ENCODE data around the gene GALNT17. TPM values are rescaled to one million over a fixed set of nuclear protein-coding genes. Genes with fewer than 3 reads are reported as not detected.

Gene GALNT17
- total RNA-seq, 5 donors from 2014 or later (not counting 1 experiment from before 2014, with no cell fraction given), result 0.09 to 0.20 TPM; not detected in 3

GRCh38 chr7:71332207-71332606 lies 200.3 kb downstream of the GALNT17 start:
- Mint-ChIP-seq H3K27me3 (no peaks in the 10 kb centered on the region), H3K27ac (no peak overlapping the region), H3K36me3 (no peaks in the 10 kb centered on the region), H3K9me3 (peaks cover 14 to 19% (median 14%) of the 10 kb centered on the region in 3 donors), H3K4me3 (no peak overlapping the region), H3K4me1 (no peaks in the 10 kb centered on the region)
- Histone ChIP-seq H3K4me1 (ENCODE audit: control insufficient read depth in 1 of 2, extremely low read depth in 1 of 2, insufficient read depth in 2 of 2, low read length in 2 of 2) (no peaks in the 10 kb centered on the region), H3K4me3 (ENCODE audit: control insufficient read depth in 1 of 2, extremely low read depth in 1 of 2, low read length in 1 of 2) (no peak overlapping the region), H3K27ac (ENCODE audit: low read length) (no peak overlapping the region), H3K27me3 (replicated peaks in 1 of 2; ENCODE audit: control insufficient read depth in 2 of 2, extremely low read depth in 1 of 2, insufficient read depth in 2 of 2, low read length in 1 of 2) (no peaks in the 10 kb centered on the region), H3K9me3 (no peaks in the 10 kb centered on the region), H3K36me3 (ENCODE audit: control insufficient read depth in 2 of 2, extremely low read depth in 1 of 2, insufficient read depth in 1 of 2, low read length in 1 of 2) (no peaks in the 10 kb centered on the region)
- DNase-seq (no peak), ATAC-seq (replicated peaks in 1 of 4) (no peak)
- 43% methylated on average over 1 of the region's 4 CpGs for WGBS (ENCODE audit: insufficient coverage)
- POLR2A ChIA-PET, result no interaction called here
- CTCF ChIA-PET, result no interaction called here

GRCh38 chr7:71334541-71334940 lies 202.6 kb downstream of the GALNT17 start:
- DNase-seq (no peak), ATAC-seq (replicated peaks in 1 of 4) (no peak)
- Histone ChIP-seq H3K27ac (ENCODE audit: low read length) (no peak overlapping the region), H3K9me3 (no peaks in the 10 kb centered on the region), H3K27me3 (replicated peaks in 1 of 2; ENCODE audit: control insufficient read depth in 2 of 2, extremely low read depth in 1 of 2, insufficient read depth in 2 of 2, low read length in 1 of 2) (no peaks in the 10 kb centered on the region), H3K36me3 (ENCODE audit: control insufficient read depth in 2 of 2, extremely low read depth in 1 of 2, insufficient read depth in 1 of 2, low read length in 1 of 2) (no peaks in the 10 kb centered on the region), H3K4me3 (ENCODE audit: control insufficient read depth in 1 of 2, extremely low read depth in 1 of 2, low read length in 1 of 2) (no peak overlapping the region), H3K4me1 (ENCODE audit: control insufficient read depth in 1 of 2, extremely low read depth in 1 of 2, insufficient read depth in 2 of 2, low read length in 2 of 2) (no peaks in the 10 kb centered on the region)
- Mint-ChIP-seq H3K4me3 (no peak overlapping the region), H3K9me3 (peaks cover 10 to 20% (median 11%) of the 10 kb centered on the region in 3 donors), H3K27me3 (no peaks in the 10 kb centered on the region), H3K36me3 (no peaks in the 10 kb centered on the region), H3K4me1 (no peaks in the 10 kb centered on the region), H3K27ac (no peak overlapping the region)
- CTCF ChIA-PET, result no interaction called here
- no CpG with 5 or more reads among the region's 1 CpG for WGBS (ENCODE audit: insufficient coverage)
- POLR2A ChIA-PET, result no interaction called here

- no peaks in the 10 kb centered on the region for H3K9me3 ChIP-seq
- Mint-ChIP-seq H3K27me3 (no peaks in the 10 kb centered on the region), H3K27ac (no peak overlapping the region), H3K9me3 (peaks cover 9 to 43% (median 18%) of the 10 kb centered on the region in 3 donors), H3K36me3 (no peaks in the 10 kb centered on the region), H3K4me3 (no peak overlapping the region), H3K4me1 (no peaks in the 10 kb centered on the region)
- WGBS (ENCODE audit: insufficient coverage), result no CpG with 5 or more reads among the region's 2 CpGs
- H3K27ac ChIP-seq (ENCODE audit: low read length), result no peak overlapping the region
- ChIA-PET CTCF (no interaction called here), POLR2A (no interaction called here)
- no peak for ATAC-seq (replicated peaks in 1 of 4)
- no peaks in the 10 kb centered on the region for H3K27me3 ChIP-seq (replicated peaks in 1 of 2; ENCODE audit: control insufficient read depth in 2 of 2, extremely low read depth in 1 of 2, insufficient read depth in 2 of 2, low read length in 1 of 2)
- DNase-seq, result no peak
- H3K4me3 ChIP-seq (ENCODE audit: control insufficient read depth in 1 of 2, extremely low read depth in 1 of 2, low read length in 1 of 2), result no peak overlapping the region
- H3K36me3 ChIP-seq (ENCODE audit: control insufficient read depth in 2 of 2, extremely low read depth in 1 of 2, insufficient read depth in 1 of 2, low read length in 1 of 2), result no peaks in the 10 kb centered on the region
- H3K4me1 ChIP-seq (ENCODE audit: control insufficient read depth in 1 of 2, extremely low read depth in 1 of 2, insufficient read depth in 2 of 2, low read length in 2 of 2), result no peaks in the 10 kb centered on the region
Observed at GRCh38 chr7:71338866-71339265, 206.9 kb downstream of the GALNT17 start.

GRCh38 chr7:71339924-71340323 lies 208.0 kb downstream of the GALNT17 start:
- DNase-seq, result no peak
- Histone ChIP-seq H3K36me3 (ENCODE audit: control insufficient read depth in 2 of 2, extremely low read depth in 1 of 2, insufficient read depth in 1 of 2, low read length in 1 of 2) (no peaks in the 10 kb centered on the region), H3K27ac (ENCODE audit: low read length) (no peak overlapping the region), H3K27me3 (replicated peaks in 1 of 2; ENCODE audit: control insufficient read depth in 2 of 2, extremely low read depth in 1 of 2, insufficient read depth in 2 of 2, low read length in 1 of 2) (no peaks in the 10 kb centered on the region), H3K4me1 (ENCODE audit: control insufficient read depth in 1 of 2, extremely low read depth in 1 of 2, insufficient read depth in 2 of 2, low read length in 2 of 2) (no peaks in the 10 kb centered on the region), H3K9me3 (no peaks in the 10 kb centered on the region), H3K4me3 (ENCODE audit: control insufficient read depth in 1 of 2, extremely low read depth in 1 of 2, low read length in 1 of 2) (no peak overlapping the region)
- WGBS (ENCODE audit: insufficient coverage), result no CpG with 5 or more reads among the region's 1 CpG
- ChIA-PET POLR2A (no interaction called here), CTCF (no interaction called here)
- no peak overlapping the region for H3K27ac Mint-ChIP-seq
- H3K4me1 Mint-ChIP-seq, result no peaks in the 10 kb centered on the region
- H3K27me3 Mint-ChIP-seq, result no peaks in the 10 kb centered on the region
- peaks cover 13 to 53% (median 26%) of the 10 kb centered on the region in 3 donors for H3K9me3 Mint-ChIP-seq
- H3K4me3 Mint-ChIP-seq, result no peak overlapping the region
- no peak for ATAC-seq (replicated peaks in 1 of 4)
- no peaks in the 10 kb centered on the region for H3K36me3 Mint-ChIP-seq

GRCh38 chr7:71342202-71342601 lies 210.3 kb downstream of the GALNT17 start:
- Histone ChIP-seq H3K9me3 (no peaks in the 10 kb centered on the region), H3K27me3 (replicated peaks in 1 of 2; ENCODE audit: control insufficient read depth in 2 of 2, extremely low read depth in 1 of 2, insufficient read depth in 2 of 2, low read length in 1 of 2) (no peaks in the 10 kb centered on the region), H3K4me3 (ENCODE audit: control insufficient read depth in 1 of 2, extremely low read depth in 1 of 2, low read length in 1 of 2) (no peak overlapping the region), H3K36me3 (ENCODE audit: control insufficient read depth in 2 of 2, extremely low read depth in 1 of 2, insufficient read depth in 1 of 2, low read length in 1 of 2) (no peaks in the 10 kb centered on the region), H3K27ac (ENCODE audit: low read length) (no peak overlapping the region), H3K4me1 (ENCODE audit: control insufficient read depth in 1 of 2, extremely low read depth in 1 of 2, insufficient read depth in 2 of 2, low read length in 2 of 2) (no peaks in the 10 kb centered on the region)
- no peaks in the 10 kb centered on the region for H3K36me3 Mint-ChIP-seq
- ChIA-PET POLR2A (no interaction called here), CTCF (no interaction called here)
- H3K27me3 Mint-ChIP-seq, result no peaks in the 10 kb centered on the region
- H3K9me3 Mint-ChIP-seq, result peaks cover 13 to 48% (median 26%) of the 10 kb centered on the region in 3 donors
- DNase-seq (no peak), ATAC-seq (replicated peaks in 1 of 4) (no peak)
- H3K27ac Mint-ChIP-seq, result no peak overlapping the region
- H3K4me1 Mint-ChIP-seq, result no peaks in the 10 kb centered on the region
- H3K4me3 Mint-ChIP-seq, result no peak overlapping the region

GRCh38 chr7:71343039-71343438 lies 211.1 kb downstream of the GALNT17 start:
- Histone ChIP-seq H3K27ac (ENCODE audit: low read length) (no peak overlapping the region), H3K27me3 (replicated peaks in 1 of 2; ENCODE audit: control insufficient read depth in 2 of 2, extremely low read depth in 1 of 2, insufficient read depth in 2 of 2, low read length in 1 of 2) (no peaks in the 10 kb centered on the region), H3K4me1 (ENCODE audit: control insufficient read depth in 1 of 2, extremely low read depth in 1 of 2, insufficient read depth in 2 of 2, low read length in 2 of 2) (no peaks in the 10 kb centered on the region), H3K36me3 (ENCODE audit: control insufficient read depth in 2 of 2, extremely low read depth in 1 of 2, insufficient read depth in 1 of 2, low read length in 1 of 2) (no peaks in the 10 kb centered on the region), H3K9me3 (no peaks in the 10 kb centered on the region), H3K4me3 (ENCODE audit: control insufficient read depth in 1 of 2, extremely low read depth in 1 of 2, low read length in 1 of 2) (no peak overlapping the region)
- DNase-seq (no peak), ATAC-seq (replicated peaks in 1 of 4) (no peak)
- Mint-ChIP-seq H3K4me3 (no peak overlapping the region), H3K27ac (no peak overlapping the region), H3K27me3 (no peaks in the 10 kb centered on the region), H3K36me3 (no peaks in the 10 kb centered on the region), H3K4me1 (no peaks in the 10 kb centered on the region), H3K9me3 (peaks cover 13 to 48% (median 26%) of the 10 kb centered on the region in 3 donors)
- POLR2A ChIA-PET, result no interaction called here
- CTCF ChIA-PET, result no interaction called here

GRCh38 chr7:71343892-71344291 lies 211.9 kb downstream of the GALNT17 start:
- no peaks in the 10 kb centered on the region for H3K4me1 ChIP-seq (ENCODE audit: control insufficient read depth in 1 of 2, extremely low read depth in 1 of 2, insufficient read depth in 2 of 2, low read length in 2 of 2)
- ATAC-seq (replicated peaks in 1 of 4), result no peak
- Mint-ChIP-seq H3K27me3 (no peaks in the 10 kb centered on the region), H3K36me3 (no peaks in the 10 kb centered on the region), H3K4me1 (no peaks in the 10 kb centered on the region), H3K9me3 (peaks cover 16 to 46% (median 27%) of the 10 kb centered on the region in 3 donors), H3K4me3 (no peak overlapping the region), H3K27ac (no peak overlapping the region)
- no CpG with 5 or more reads among the region's 1 CpG for WGBS (ENCODE audit: insufficient coverage)
- H3K27me3 ChIP-seq (replicated peaks in 1 of 2; ENCODE audit: control insufficient read depth in 2 of 2, extremely low read depth in 1 of 2, insufficient read depth in 2 of 2, low read length in 1 of 2), result no peaks in the 10 kb centered on the region
- H3K36me3 ChIP-seq (ENCODE audit: control insufficient read depth in 2 of 2, extremely low read depth in 1 of 2, insufficient read depth in 1 of 2, low read length in 1 of 2), result no peaks in the 10 kb centered on the region
- no peak overlapping the region for H3K4me3 ChIP-seq (ENCODE audit: control insufficient read depth in 1 of 2, extremely low read depth in 1 of 2, low read length in 1 of 2)
- CTCF ChIA-PET, result no interaction called here
- DNase-seq, result no peak
- POLR2A ChIA-PET, result no interaction called here
- no peaks in the 10 kb centered on the region for H3K9me3 ChIP-seq
- no peak overlapping the region for H3K27ac ChIP-seq (ENCODE audit: low read length)
